ENCODE results near the gene SERPINB12.

Gene SERPINB12

GRCh38 chr18:63553081-63553480 lies 10.9 kb downstream of the SERPINB12 start:
- H3K4me3 ChIP-seq (ENCODE audit: low read depth, low read length): no peak overlapping the region
- no peaks in the 10 kb centered on the region for H3K36me3 ChIP-seq (replicated peaks)
- peak; percentile 85 for DNase-seq
- peak overlapping the region; percentile 40 for H3K27ac ChIP-seq
- in situ Hi-C loops (cut with HindIII; ENCODE audit: low pct_ligation_motif_present, low sequenced_read_pairs): no loop called here
- no peak for TF ChIP-seq CTCF (IDR thresholded peaks at IDR 0.05; ENCODE audit: low read depth, low read length, missing control alignments)
- H3K27me3 ChIP-seq (replicated peaks): no peaks in the 10 kb centered on the region

GRCh38 chr18:63559567-63560491 lies 17.7 kb downstream of the SERPINB12 start:
- TF ChIP-seq CTCF (IDR thresholded peaks at IDR 0.05; ENCODE audit: low read depth, low read length, missing control alignments): no peak
- in situ Hi-C loops (cut with HindIII; ENCODE audit: low pct_ligation_motif_present, low sequenced_read_pairs): no loop called here

GRCh38 chr18:63562284-63562683 lies 20.1 kb downstream of the SERPINB12 start:
- no peak overlapping the region for H3K27ac ChIP-seq
- TF ChIP-seq CTCF (IDR thresholded peaks at IDR 0.05; ENCODE audit: low read depth, low read length, missing control alignments): no peak
- no peaks in the 10 kb centered on the region for H3K27me3 ChIP-seq (replicated peaks)
- in situ Hi-C loops (cut with HindIII; ENCODE audit: low pct_ligation_motif_present, low sequenced_read_pairs): no loop called here
- H3K4me3 ChIP-seq (ENCODE audit: low read depth, low read length): no peak overlapping the region
- H3K36me3 ChIP-seq (replicated peaks): no peaks in the 10 kb centered on the region
- DNase-seq: no peak

More at GRCh38 chr18:63559567-63560491, 17.7 kb downstream of the SERPINB12 start:
- no peak for DNase-seq
- H3K27me3 ChIP-seq (replicated peaks): no peaks in the 10 kb centered on the region
- H3K36me3 ChIP-seq (replicated peaks): no peaks in the 10 kb centered on the region
- H3K4me3 ChIP-seq (ENCODE audit: low read depth, low read length): no peak overlapping the region
- no peak overlapping the region for H3K27ac ChIP-seq

GRCh38 chr18:63564021-63564420 lies 21.9 kb downstream of the SERPINB12 start:
- no peak overlapping the region for H3K4me3 ChIP-seq (ENCODE audit: low read depth, low read length)
- no peak overlapping the region for H3K27ac ChIP-seq
- in situ Hi-C loops (cut with HindIII; ENCODE audit: low pct_ligation_motif_present, low sequenced_read_pairs): no loop called here
- TF ChIP-seq CTCF (IDR thresholded peaks at IDR 0.05; ENCODE audit: low read depth, low read length, missing control alignments): no peak
- no peaks in the 10 kb centered on the region for H3K27me3 ChIP-seq (replicated peaks)
- no peak for DNase-seq
- no peaks in the 10 kb centered on the region for H3K36me3 ChIP-seq (replicated peaks)

- in situ Hi-C loops (cut with HindIII; ENCODE audit: low pct_ligation_motif_present, low sequenced_read_pairs): no loop called here
- TF ChIP-seq CTCF (IDR thresholded peaks at IDR 0.05; ENCODE audit: low read depth, low read length, missing control alignments): no peak
- Histone ChIP-seq H3K27me3 (replicated peaks) (no peaks in the 10 kb centered on the region), H3K27ac (no peak overlapping the region), H3K4me3 (ENCODE audit: low read depth, low read length) (no peak overlapping the region), H3K36me3 (replicated peaks) (no peaks in the 10 kb centered on the region)
- DNase-seq: no peak
Measured at GRCh38 chr18:63564561-63564960, 22.4 kb downstream of the SERPINB12 start.
